ENCODE data around the gene YY1.

DNA sequence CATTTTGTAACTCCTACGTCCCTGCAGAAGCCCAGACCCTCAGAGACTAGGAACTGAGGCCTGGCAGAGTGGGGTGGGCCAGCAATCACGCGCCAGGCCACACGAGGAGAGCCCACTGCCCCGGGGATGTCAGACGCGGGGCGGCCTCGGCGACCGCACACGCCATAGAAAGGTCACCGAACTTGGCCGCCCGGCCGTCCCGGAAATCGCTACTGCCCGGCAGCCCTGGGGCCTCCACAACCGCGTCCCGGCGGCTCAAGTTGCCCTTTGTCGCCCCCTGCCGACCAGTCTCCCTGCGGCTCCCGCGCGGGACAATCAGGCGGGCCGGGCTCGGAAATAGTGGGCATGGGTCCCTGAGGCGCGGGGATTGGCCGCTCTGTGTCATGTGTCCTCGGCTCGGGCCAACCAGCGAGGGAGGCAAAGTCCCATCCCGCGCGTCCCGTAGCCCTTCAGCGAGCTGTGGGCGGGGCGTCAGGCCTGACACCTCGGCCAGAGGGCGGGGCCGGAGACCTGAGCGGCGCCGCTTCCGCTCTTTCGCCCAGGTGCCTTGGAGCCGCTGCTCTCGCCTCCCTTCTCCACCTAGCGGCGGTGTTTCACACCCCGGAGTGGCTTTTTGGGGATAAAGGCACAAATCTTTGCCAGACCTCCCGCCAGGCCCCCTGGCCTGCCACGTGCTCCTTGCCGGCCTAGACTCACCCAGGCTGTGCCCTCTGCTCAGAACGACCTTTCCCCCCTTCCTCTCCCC, 46.1 kb upstream of the YY1 start:
- TF ChIP-seq, protein P1, sequence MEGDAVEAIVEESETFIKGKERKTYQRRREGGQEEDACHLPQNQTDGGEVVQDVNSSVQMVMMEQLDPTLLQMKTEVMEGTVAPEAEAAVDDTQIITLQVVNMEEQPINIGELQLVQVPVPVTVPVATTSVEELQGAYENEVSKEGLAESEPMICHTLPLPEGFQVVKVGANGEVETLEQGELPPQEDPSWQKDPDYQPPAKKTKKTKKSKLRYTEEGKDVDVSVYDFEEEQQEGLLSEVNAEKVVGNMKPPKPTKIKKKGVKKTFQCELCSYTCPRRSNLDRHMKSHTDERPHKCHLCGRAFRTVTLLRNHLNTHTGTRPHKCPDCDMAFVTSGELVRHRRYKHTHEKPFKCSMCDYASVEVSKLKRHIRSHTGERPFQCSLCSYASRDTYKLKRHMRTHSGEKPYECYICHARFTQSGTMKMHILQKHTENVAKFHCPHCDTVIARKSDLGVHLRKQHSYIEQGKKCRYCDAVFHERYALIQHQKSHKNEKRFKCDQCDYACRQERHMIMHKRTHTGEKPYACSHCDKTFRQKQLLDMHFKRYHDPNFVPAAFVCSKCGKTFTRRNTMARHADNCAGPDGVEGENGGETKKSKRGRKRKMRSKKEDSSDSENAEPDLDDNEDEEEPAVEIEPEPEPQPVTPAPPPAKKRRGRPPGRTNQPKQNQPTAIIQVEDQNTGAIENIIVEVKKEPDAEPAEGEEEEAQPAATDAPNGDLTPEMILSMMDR (conservative IDR thresholded peaks at IDR 0.05), result peak; percentile 99
- TF ChIP-seq ZFX (IDR thresholded peaks at IDR 0.05), result no peak; the same call in 1 of the 2 replicates

Measured in C4-2B (cell line).